HG03066 (cell line): ENCODE data around the gene IL1RL1.

ENCODE experiments used
- ATAC-seq: cut with Tn5 transposase; IDR thresholded peaks from one replicate; pipeline ENCODE4 v1.9.1; 2021; ENCODE audit warnings: low read depth; ENCODE audit not compliant: unreplicated experiment

IL1RL1 gene

DNA sequence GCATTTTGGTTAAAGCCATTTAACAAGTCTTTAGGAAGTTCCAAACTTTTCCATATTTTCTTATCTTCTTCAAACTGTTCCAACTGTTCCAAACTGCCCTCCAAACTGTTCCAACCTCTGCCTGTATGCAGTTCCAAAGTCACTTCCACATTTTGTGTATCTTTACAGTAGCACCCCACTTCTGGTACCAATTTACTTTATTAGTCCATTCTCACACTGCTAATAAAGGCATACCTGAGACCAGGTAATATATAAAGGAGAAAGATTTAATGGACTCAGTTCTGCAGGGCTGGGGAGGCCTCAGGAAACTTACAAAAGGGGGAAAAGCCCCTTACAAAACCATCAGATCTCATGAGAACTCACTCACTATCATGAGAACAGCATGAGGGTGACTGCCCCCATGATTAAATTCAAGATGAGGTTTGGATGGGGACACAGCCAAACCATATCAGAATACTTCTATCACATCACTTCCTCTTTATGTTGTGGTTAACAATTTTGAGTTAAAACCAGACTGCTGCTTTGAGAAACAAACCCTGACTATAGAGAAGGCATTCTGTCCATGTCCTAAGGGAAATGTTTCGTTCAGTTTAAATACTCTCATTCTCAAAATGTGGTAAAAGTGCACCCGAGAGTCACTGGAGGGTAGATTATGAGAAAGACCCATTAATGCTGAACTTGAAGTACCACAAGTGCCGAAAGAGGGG, 55.2 kb downstream of the IL1RL1 start:
- ATAC-seq, result peak; percentile 55

DNA sequence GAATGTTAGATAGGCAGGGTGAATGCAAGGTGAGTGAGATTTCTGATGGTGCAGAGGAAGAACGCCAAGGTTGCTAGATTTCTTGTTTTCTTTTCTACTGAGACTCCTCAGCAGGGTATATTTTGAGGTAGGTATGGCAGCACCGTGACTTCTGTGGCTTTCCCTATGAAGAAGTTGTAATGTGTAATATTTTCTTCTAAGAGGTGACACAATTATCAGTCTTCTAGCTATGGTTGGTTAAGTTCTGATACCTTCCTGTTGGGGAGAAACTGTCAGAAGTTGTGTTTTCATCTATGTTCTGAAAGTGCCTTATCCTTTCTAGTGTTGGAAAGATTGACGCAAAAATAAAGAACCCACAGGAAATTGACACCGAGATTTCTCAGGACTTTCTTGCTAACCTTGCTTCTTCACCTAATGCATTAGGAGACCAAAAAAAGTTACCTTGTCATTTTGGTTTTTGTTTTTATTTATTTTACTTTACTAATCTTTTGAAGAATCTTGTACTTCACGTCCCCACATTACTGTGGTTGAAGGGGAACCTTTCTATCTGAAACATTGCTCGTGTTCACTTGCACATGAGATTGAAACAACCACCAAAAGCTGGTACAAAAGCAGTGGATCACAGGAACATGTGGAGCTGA, 56.1 kb downstream of the IL1RL1 start:
- peak; percentile 71 for ATAC-seq

GRCh38 chr2:102368461-102369109, 57.2 kb downstream of the IL1RL1 start:
- ATAC-seq, result no peak

- no peak for ATAC-seq
These were observed 58.5 kb downstream of the IL1RL1 start for GRCh38 chr2:102369866-102370265.

DNA sequence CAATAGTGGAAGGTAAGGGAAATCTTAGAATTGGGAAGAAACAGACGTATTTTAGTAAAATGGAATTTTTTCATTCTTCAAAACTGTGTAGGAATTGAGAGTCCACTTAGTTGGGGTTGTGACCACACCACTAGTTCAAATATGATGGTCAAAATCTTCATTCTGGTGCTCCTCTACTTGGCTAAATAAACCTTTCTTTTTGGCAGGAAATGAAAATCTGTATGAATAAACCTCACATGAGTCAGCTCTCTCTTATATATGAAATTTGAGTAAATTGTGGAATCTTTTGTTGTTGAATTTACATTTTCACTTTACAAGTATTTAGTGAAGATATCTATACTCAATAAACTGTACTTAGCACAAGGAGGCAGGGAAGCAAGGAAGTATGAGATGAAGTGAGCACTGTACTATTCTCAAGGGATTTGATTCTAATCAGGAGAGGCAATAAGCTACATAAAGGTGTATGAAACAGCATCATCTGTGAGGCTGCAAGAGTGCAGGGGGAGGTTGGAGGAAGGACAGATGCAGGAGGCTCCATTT, 64.8 kb downstream of the IL1RL1 start:
- no peak for ATAC-seq

GRCh38 chr2:102383722-102384121, 72.4 kb downstream of the IL1RL1 start:
- no peak for ATAC-seq

DNA sequence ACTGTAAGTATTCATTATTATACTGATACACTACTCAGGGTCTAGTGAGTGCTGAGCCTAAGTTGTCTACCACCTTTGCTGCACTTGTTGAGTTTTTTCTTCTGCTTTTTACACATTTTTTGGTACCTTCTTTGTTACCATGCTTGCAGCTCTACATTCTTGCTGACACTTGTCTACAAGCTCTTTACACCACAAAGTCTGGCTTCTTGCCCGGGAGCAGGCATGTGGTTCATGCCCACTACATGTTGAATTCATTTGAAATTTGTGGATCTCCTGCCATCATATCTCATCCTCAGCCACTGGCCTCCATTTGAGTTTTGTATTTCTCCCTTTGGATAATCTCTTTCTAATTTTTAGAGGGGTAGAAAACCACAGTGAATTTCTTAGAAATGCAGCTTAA, 74.2 kb downstream of the IL1RL1 start:
- no peak for ATAC-seq

DNA sequence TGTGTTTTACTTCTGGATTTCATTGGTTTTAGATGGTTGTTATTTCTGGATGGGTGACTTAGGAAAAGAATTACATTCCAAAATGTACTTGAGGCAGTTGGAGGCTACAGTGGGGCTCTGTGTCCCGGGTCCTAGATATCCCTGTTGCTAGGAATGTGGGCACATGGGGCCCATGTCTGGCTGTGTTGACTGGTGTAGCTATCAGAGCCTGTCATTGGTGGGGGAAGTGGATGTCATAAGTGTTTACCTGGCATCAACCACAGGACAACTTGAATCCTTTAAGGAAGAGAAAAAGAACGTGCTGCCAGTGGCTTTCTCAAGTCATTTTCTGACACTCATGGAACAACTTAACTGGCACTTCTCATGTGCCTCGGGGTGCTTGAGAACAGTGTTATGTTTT, 74.6 kb downstream of the IL1RL1 start:
- ATAC-seq, result no peak

- ATAC-seq, result no peak
These were observed 75.6 kb downstream of the IL1RL1 start for GRCh38 chr2:102386867-102387541.

DNA sequence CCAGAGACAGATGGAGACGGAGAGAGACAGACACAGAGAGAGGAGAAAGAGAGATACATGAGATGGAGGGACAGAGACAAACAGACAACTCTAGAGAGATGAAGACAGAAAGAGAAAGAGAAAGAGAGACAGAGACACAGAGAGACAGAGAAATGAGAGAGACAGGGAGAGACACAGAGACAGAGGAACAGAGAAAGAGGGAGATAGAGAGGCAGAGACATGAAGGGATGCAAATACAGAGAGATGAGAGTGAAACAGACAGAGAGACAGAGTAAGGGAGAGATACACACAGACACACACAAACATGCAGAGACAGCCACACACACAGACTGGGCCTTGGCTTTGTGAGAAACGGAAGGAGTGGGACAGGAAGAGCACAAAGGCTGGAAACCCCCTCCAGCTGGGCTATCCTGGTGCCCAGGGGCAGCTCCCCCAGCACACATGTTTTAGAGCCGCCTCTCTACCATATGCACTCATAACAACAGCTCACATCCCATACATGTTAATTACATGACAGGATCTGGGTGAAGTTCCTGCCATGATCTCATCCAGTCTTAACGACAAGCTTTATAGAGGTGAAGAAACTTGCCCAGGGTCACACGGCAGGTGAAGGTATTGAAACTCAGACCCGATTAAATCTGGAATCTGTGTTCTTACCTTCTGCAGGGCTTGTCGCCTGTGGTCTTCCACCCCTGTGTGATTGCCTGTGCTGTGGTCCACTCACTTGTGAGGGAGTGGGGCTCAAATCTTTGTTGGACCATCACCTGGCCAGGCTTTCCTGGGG, 76.6 kb downstream of the IL1RL1 start:
- ATAC-seq, result no peak

DNA sequence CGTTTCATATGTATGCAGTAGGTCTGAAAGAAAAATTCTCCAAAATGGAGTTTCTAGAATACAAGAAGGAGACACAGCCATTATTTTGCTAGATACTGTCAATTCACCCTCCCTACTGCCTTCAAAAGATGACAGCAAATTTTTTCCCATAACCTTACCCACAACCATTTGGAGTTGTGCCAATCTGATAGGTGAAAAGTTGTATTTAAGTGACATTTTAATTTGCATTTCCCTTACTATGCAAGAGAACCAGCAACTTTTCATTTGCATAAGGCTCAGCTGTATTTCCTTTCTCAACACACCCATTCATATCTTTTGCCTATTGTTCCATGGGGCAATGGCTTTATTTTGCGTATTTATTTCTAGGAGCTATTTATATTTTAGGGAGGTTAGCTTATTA, 80.2 kb downstream of the IL1RL1 start:
- ATAC-seq, result no peak

DNA sequence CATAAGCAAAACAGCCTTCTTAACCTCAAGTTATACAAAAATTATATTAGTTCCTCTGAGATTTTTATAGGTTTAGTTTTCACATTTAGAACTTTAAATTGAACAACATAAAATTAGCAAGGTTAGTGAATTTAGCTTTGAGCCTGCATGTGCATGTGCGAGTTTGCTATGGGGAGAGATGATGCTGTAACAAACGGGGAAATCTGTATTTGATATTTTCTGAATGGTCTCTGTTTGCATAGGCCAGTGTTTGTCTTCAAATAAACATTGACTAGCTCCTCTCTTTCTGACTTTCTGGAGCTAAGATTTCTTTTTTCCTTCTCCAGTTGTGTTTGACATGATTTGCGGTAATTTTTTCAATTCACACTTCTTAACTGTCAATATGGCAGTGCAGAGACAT, 80.7 kb downstream of the IL1RL1 start:
- ATAC-seq, result no peak

- no peak for ATAC-seq
These were observed 81.6 kb downstream of the IL1RL1 start for GRCh38 chr2:102392942-102393341.

- no peak for ATAC-seq
These were observed 84.6 kb downstream of the IL1RL1 start for GRCh38 chr2:102396012-102396411.

GRCh38 chr2:102397209-102397608, 85.8 kb downstream of the IL1RL1 start:
- no peak for ATAC-seq

GRCh38 chr2:102399499-102400141, 88.3 kb downstream of the IL1RL1 start:
- no peak for ATAC-seq

- no peak for ATAC-seq
These were observed 90.1 kb downstream of the IL1RL1 start for GRCh38 chr2:102401456-102401855.
